ENCODE results near the gene TIFAB.

Gene TIFAB

DNA sequence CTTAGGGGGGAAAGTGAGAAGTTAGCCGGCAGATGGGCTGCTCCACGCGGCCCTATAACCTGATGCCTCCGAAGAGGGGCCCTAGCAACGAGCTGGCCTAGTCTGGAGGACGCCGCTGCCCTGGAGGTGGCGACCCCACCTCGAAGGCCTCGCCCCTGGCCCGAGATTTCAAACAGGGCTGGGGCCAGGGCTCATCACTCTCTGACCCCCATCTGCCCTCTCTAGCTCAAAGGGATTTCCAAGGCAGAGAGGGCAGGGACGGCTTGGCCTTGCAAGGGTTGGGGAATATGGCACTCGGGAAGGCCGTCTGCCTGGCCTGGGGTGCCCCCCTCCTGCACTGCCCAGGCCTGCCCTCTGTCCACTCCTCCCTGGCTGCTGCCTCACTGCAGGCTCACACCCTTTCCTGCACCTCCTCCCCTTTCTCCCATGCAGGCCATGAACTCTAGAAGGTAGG, 25.5 kb upstream of the TIFAB start:
- Histone ChIP-seq H3K9me3 (ENCODE audit: severe bottlenecking) (no peaks in the 10 kb centered on the region), H3K27me3 (ENCODE audit: insufficient read depth, low read depth, severe bottlenecking) (no peaks in the 10 kb centered on the region)
- TF ChIP-seq, protein P1, sequence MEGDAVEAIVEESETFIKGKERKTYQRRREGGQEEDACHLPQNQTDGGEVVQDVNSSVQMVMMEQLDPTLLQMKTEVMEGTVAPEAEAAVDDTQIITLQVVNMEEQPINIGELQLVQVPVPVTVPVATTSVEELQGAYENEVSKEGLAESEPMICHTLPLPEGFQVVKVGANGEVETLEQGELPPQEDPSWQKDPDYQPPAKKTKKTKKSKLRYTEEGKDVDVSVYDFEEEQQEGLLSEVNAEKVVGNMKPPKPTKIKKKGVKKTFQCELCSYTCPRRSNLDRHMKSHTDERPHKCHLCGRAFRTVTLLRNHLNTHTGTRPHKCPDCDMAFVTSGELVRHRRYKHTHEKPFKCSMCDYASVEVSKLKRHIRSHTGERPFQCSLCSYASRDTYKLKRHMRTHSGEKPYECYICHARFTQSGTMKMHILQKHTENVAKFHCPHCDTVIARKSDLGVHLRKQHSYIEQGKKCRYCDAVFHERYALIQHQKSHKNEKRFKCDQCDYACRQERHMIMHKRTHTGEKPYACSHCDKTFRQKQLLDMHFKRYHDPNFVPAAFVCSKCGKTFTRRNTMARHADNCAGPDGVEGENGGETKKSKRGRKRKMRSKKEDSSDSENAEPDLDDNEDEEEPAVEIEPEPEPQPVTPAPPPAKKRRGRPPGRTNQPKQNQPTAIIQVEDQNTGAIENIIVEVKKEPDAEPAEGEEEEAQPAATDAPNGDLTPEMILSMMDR (IDR thresholded peaks at IDR 0.05; ENCODE audit: low read depth, low read length): no peak

DNA sequence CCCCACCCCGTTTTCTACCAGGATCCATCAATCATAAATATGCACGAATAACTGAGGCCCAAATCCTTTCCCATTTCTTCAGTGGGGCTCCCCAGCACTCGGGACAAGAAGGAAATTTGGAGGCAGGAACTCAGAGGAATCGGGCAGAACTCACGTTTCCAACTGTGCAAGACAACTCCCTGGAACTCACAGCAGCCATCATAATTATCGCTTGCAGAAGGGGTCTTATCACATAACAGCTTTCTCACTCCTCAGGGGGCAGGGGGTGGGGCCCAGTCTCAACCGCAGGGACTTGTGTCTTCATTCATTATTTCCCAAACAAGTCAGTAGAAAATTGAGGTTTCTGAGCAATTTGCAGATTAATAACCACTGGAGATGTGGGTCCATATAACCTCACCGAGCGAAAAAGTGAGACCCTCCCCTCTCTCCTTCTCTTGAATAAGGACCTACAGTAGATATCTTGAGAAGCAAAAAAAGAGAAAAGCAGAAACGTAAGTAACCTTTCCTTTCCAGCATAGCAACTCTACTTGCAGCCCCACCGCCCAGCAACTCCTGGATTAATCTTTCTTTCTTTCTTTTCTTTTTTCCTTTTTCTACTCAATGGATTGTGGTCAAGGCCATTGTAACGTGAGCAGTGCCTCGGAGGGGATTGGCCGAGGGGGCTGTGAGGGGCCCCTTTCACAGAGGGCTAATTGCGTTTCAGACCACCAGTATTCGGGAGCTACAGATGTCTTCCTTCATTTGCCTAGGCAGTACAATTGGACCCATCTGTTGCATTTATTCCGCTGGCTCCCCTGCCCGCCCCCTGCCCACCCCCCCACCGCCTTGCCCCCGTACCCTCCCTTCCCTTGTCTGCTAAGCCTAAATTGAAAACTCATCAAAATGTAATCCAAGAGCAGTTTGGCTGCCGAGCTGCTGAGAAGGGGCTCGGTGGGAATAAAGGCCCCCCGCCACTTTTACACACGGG, 24.7 kb upstream of the TIFAB start:
- DNase-seq: no peak
- no peak overlapping the region for H3K4me3 ChIP-seq (ENCODE audit: low read depth, low read length)
- H3K36me3 ChIP-seq: no peaks in the 10 kb centered on the region
- no peaks in the 10 kb centered on the region for H3K9me3 ChIP-seq (ENCODE audit: severe bottlenecking)
- peak overlapping the region; percentile 57 for H3K27ac ChIP-seq
- TF ChIP-seq, protein P1 (IDR thresholded peaks at IDR 0.05; ENCODE audit: low read depth, low read length): no peak
- no peaks in the 10 kb centered on the region for H3K27me3 ChIP-seq (ENCODE audit: insufficient read depth, low read depth, severe bottlenecking)

More for the DNA sequence above, 25.5 kb upstream of the TIFAB start:
- H3K36me3 ChIP-seq: no peaks in the 10 kb centered on the region
- no peak overlapping the region for H3K4me3 ChIP-seq (ENCODE audit: low read depth, low read length)
- DNase-seq: peak; percentile 32
- peak overlapping the region; percentile 57 for H3K27ac ChIP-seq

DNA sequence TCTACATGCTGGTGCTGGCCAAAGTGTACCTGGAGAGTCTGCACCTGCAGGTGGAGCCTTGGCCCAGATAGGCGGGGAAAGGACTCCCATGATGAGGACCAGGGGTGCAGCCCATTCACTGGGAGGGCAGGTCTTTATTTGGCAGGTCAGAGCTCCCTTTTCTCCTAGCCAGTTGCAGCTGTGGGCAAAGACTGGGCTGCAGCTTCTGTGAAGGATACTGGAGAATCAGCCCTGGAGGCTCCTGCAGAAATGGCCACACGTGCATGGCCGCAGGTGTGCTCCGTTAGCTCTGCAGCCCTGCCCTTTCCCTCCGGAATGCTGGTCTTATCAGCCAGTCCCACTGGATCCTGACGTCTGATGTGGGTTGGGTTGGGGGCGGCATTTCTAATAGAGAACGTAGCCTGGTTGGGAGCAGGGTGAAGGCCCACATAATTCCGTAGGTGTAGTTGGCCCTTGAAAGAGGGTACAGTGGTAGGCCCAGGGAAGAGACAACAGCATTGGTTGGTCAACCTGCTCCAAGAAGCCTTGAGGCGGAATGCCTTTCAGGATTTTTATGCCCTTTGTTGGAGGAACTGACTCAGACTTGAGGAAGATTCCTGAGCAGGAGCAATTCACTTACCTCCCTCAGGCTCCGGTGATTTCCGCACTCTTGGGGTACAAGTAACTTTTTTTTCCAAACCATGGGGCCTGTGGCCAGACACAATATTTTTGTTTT, 22.0 kb upstream of the TIFAB start:
- no peak for DNase-seq
- H3K27ac ChIP-seq: no peak overlapping the region
- H3K36me3 ChIP-seq: no peaks in the 10 kb centered on the region
- no peak overlapping the region for H3K4me3 ChIP-seq (ENCODE audit: low read depth, low read length)
- no peaks in the 10 kb centered on the region for H3K9me3 ChIP-seq (ENCODE audit: severe bottlenecking)
- TF ChIP-seq, protein P1 (IDR thresholded peaks at IDR 0.05; ENCODE audit: low read depth, low read length): no peak
- no peaks in the 10 kb centered on the region for H3K27me3 ChIP-seq (ENCODE audit: insufficient read depth, low read depth, severe bottlenecking)

DNA sequence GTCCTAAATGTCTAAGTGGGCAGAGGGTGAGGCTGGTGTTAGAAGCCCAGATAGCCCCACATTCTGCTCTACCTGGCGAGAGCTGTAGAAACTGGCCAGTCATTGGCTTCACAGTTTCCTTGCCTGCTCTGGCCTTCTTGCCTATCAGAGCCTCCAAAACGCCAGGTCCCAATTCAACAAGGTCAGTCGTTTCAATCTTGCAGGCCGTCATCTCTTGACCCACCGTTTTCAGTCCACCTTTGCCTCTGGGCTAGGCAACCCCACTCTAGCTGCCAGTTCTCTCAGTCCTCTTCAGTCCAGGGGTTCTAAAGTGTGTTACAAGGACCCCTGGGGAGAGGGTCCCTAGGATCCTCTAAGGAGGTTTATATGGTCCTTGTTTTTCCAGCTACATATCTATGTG, 20.0 kb upstream of the TIFAB start:
- Histone ChIP-seq H3K27me3 (ENCODE audit: insufficient read depth, low read depth, severe bottlenecking) (no peaks in the 10 kb centered on the region), H3K4me3 (ENCODE audit: low read depth, low read length) (no peak overlapping the region), H3K9me3 (ENCODE audit: severe bottlenecking) (no peaks in the 10 kb centered on the region), H3K27ac (no peak overlapping the region), H3K36me3 (no peaks in the 10 kb centered on the region)
- DNase-seq: no peak
- TF ChIP-seq, protein P1 (IDR thresholded peaks at IDR 0.05; ENCODE audit: low read depth, low read length): no peak

DNA sequence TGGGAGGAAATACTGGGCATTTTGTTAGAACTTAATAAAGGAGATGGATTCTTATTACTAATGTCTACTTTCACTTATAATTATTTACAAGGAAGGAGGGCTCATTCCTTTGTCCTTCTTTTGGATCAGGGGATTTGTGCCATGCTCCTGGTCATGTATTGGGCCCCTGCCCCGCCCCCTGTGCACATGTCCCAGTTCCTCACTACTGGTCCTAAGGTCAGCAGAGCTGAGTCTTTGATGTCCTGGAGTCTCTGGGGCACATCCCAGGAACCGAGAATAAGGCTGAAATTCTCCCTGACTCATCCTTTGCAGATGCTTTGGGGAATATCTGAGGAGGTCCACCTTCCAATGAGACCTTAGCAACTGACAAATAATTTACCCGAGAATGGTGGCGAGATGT, 19.6 kb upstream of the TIFAB start:
- H3K27me3 ChIP-seq (ENCODE audit: insufficient read depth, low read depth, severe bottlenecking): no peaks in the 10 kb centered on the region

More for the DNA sequence above, 19.6 kb upstream of the TIFAB start:
- H3K36me3 ChIP-seq: no peaks in the 10 kb centered on the region
- TF ChIP-seq, protein P1 (IDR thresholded peaks at IDR 0.05; ENCODE audit: low read depth, low read length): no peak
- H3K27ac ChIP-seq: no peak overlapping the region
- no peak overlapping the region for H3K4me3 ChIP-seq (ENCODE audit: low read depth, low read length)
- DNase-seq: no peak
- no peaks in the 10 kb centered on the region for H3K9me3 ChIP-seq (ENCODE audit: severe bottlenecking)
